ENCODE results near the gene SPATA33. TPM values are rescaled to one million over a fixed set of nuclear protein-coding genes. Genes with fewer than 3 reads are reported as not detected.

SPATA33 gene
- total and polyA plus RNA-seq, 10 of the 15 experiments (the other 5 are each of a cell fraction or from before 2014, with no cell fraction given), result 1.1 to 15.8 (median 7.6) TPM

- H3K27me3 ChIP-seq (replicated peaks in 1 of 2; ENCODE audit: control insufficient read depth in 2 of 2, insufficient read depth in 2 of 2, low read length in 1 of 2), result no peaks in the 10 kb centered on the region
- no peaks in the 10 kb centered on the region for H4K20me1 ChIP-seq (ENCODE audit: control insufficient read depth, insufficient read depth)
- TF ChIP-seq NFYB (IDR thresholded peaks at IDR 0.05; ENCODE audit: insufficient read depth, low read depth, low read length) (no peak), WRNIP1 (IDR thresholded peaks at IDR 0.05; ENCODE audit: borderline replicate concordance, low read depth, low read length) (no peak)
- no TSS peak for BruUV-seq (replicated peaks)
- H3K36me3 ChIP-seq (ENCODE audit: control insufficient read depth in 2 of 2, insufficient read depth in 2 of 2, low read length in 1 of 2), result no peaks in the 10 kb centered on the region
- RAD21 ChIA-PET (ENCODE audit: unreplicated experiment), result no interaction called here
- no peak overlapping the region for H2AFZ ChIP-seq (ENCODE audit: control insufficient read depth, low read depth, low read length)
- intact Hi-C loops (cut with micrococcal nuclease; ENCODE audit: unreplicated experiment), result no loop called here
- SMC1A ChIA-PET (ENCODE audit: uncharacterized antibody, unreplicated experiment), result no interaction called here
- no peaks in the 10 kb centered on the region for H3K79me2 ChIP-seq (ENCODE audit: control insufficient read depth, insufficient read depth, low read length)
- in situ Hi-C loops (cut with MboI), result no loop called here
- DNase-seq (ENCODE audit: low read depth, low spot score), result no peak
- POLR2A ChIA-PET, result no interaction called here
- FAIRE-seq, result no peak
- H3K9ac ChIP-seq (ENCODE audit: control insufficient read depth, insufficient read depth, low read length), result no peak overlapping the region
- CTCF ChIA-PET, result no interaction called here
- 4% methylated on average over 1 of the region's 1 CpG for WGBS (ENCODE audit: insufficient coverage, insufficient replicate concordance, low lambda C conversion rate, missing lambda C conversion rate)
- H3K9me3 ChIP-seq (replicated peaks; ENCODE audit: control insufficient read depth, insufficient read depth, low read length), result no peaks in the 10 kb centered on the region
- H3K27ac ChIP-seq (ENCODE audit: control insufficient read depth, insufficient read depth), result no peak overlapping the region
- no peak for ATAC-seq
- no peaks in the 10 kb centered on the region for H3K4me1 ChIP-seq (ENCODE audit: control insufficient read depth, insufficient read depth, low read length)
- no peak overlapping the region for H3K4me3 ChIP-seq
- no peak overlapping the region for H3K4me2 ChIP-seq (ENCODE audit: control insufficient read depth, insufficient read depth)
Measured at GRCh38 chr16:89610108-89610453, 47.6 kb upstream of the SPATA33 start.

- no peaks in the 10 kb centered on the region for H3K27me3 ChIP-seq (replicated peaks in 1 of 2; ENCODE audit: control insufficient read depth in 2 of 2, insufficient read depth in 2 of 2, low read length in 1 of 2)
- ChIA-PET POLR2A (interaction anchor here (0.6 kb wide), 1 partner anchor 12 kb away, joined by 5 read pairs; no protein-coding TSS in a partner anchor), RAD21 (ENCODE audit: unreplicated experiment) (no interaction called here), SMC1A (ENCODE audit: uncharacterized antibody, unreplicated experiment) (no interaction called here), CTCF (no interaction called here)
- no TSS peak for BruUV-seq (replicated peaks)
- no peak for TF ChIP-seq ELK1 (IDR thresholded peaks at IDR 0.05; ENCODE audit: low read depth, low read length)
- no peak for TF ChIP-seq POLR2A (IDR thresholded peaks at IDR 0.05; ENCODE audit: low read depth, low read length)
- TF ChIP-seq REST (IDR thresholded peaks at IDR 0.05; ENCODE audit: low read depth, low read length), result no peak
- TF ChIP-seq TBL1XR1 (IDR thresholded peaks at IDR 0.05; ENCODE audit: low read depth, low read length), result no peak
- TF ChIP-seq NFYB (IDR thresholded peaks at IDR 0.05; ENCODE audit: insufficient read depth, low read depth, low read length), result no peak
- no peak for ATAC-seq
- DNase-seq (ENCODE audit: low read depth, low spot score), result no peak
- no peak overlapping the region for H3K4me2 ChIP-seq (ENCODE audit: control insufficient read depth, insufficient read depth)
- H3K4me3 ChIP-seq, result no peak overlapping the region
- 58% methylated on average over 20 of the region's 20 CpGs for WGBS (ENCODE audit: insufficient coverage, insufficient replicate concordance, low lambda C conversion rate, missing lambda C conversion rate)
- no peaks in the 10 kb centered on the region for H4K20me1 ChIP-seq (ENCODE audit: control insufficient read depth, insufficient read depth)
- intact Hi-C loops (cut with micrococcal nuclease; ENCODE audit: unreplicated experiment) (no loop called here), in situ Hi-C loops (cut with MboI) (no loop called here)
- no peak overlapping the region for H2AFZ ChIP-seq (ENCODE audit: control insufficient read depth, low read depth, low read length)
- H3K79me2 ChIP-seq (ENCODE audit: control insufficient read depth, insufficient read depth, low read length), result no peaks in the 10 kb centered on the region
- FAIRE-seq, result no peak
- H3K9ac ChIP-seq (ENCODE audit: control insufficient read depth, insufficient read depth, low read length), result no peak overlapping the region
- H3K4me1 ChIP-seq (ENCODE audit: control insufficient read depth, insufficient read depth, low read length), result no peaks in the 10 kb centered on the region
- no peaks in the 10 kb centered on the region for H3K36me3 ChIP-seq (ENCODE audit: control insufficient read depth in 2 of 2, insufficient read depth in 2 of 2, low read length in 1 of 2)
- no peaks in the 10 kb centered on the region for H3K9me3 ChIP-seq (replicated peaks; ENCODE audit: control insufficient read depth, insufficient read depth, low read length)
- no peak overlapping the region for H3K27ac ChIP-seq (ENCODE audit: control insufficient read depth, insufficient read depth)
Measured at GRCh38 chr16:89612415-89613166, 45.0 kb upstream of the SPATA33 start.

All from GM12878 (cell line).